HepG2 (cell line): ENCODE data around the gene CNTN4. TPM values are rescaled to one million over a fixed set of nuclear protein-coding genes. Genes with fewer than 3 reads are reported as not detected.

Source experiments
- ATAC-seq: fragments of 200-7000 bp; cut with Tn5 transposase; 3 replicates; pipeline ENCODE4 v1.9.1; 2020; ENCODE audit warnings: mild to moderate bottlenecking, moderate library complexity
- BruUV-seq: library from RNA; stranded (reverse); fragments of 400-500 nt; replicated peaks from 2 replicates; lab custom pipeline; 2021; lab: Mats Ljungman, UMichigan
- CTCF ChIA-PET: fragments of 300-600 bp; formaldehyde crosslinking; extraction: SDS; loops from one replicate; lab custom pipeline; 2021; ENCODE audit warnings: low total read pairs, inconsistent platforms, low intra/inter-chr PET ratio; lab: Yijun Ruan, JAX
- POLR2A ChIA-PET: fragments of 350-600 bp; sonication (Branson Sonifier 250); formaldehyde crosslinking; loops from one replicate; lab custom pipeline; 2020; ENCODE audit warnings: antibody characterized with exemption, inconsistent platforms; lab: Yijun Ruan, JAX
- DNase-seq: peaks from one replicate; pipeline ENCODE4 v3.0.0-alpha.2; 2015; ENCODE audit warnings: low spot score
- FAIRE-seq: peaks from 3 replicates; lab custom pipeline; 2011; peaks lifted over from hg19 to GRCh38; lab: Jason Lieb, UNC
- H2AFZ ChIP-seq: one replicate; pipeline ENCODE4 v1.6.1; 2011; ENCODE audit warnings: low read length, inconsistent platforms
- H3K27ac ChIP-seq: fragments of 300-600 bp; 3 replicates; pipeline ENCODE4 v1.8.0; 2011; ENCODE audit warnings: mixed run types, mild to moderate bottlenecking, mixed read lengths, low read length, inconsistent platforms; ENCODE audit not compliant: insufficient read depth; ENCODE audit errors: extremely low read length
- H3K27me3 ChIP-seq, 2 experiments: fragments of 200-600 bp in 1 of 2; 2 replicates in 1 of 2; 3 replicates in 1 of 2; pipeline versions ENCODE4 v1.6.0 to v1.8.0; 2011; ENCODE audit warnings: low read length in 2 of 2, mild to moderate bottlenecking in 2 of 2, moderate library complexity in 2 of 2, inconsistent platforms in 1 of 2; ENCODE audit not compliant: insufficient read depth in 2 of 2, control insufficient read depth in 1 of 2
- H3K36me3 ChIP-seq, 2 experiments: fragments of 200-600 bp in 1 of 2; replicated peaks in 1 of 2; 2 replicates in 1 of 2; 3 replicates in 1 of 2; pipeline versions ENCODE4 v1.5.1 to v1.8.0; 2011; ENCODE audit warnings: low read length in 2 of 2, inconsistent platforms in 1 of 2; ENCODE audit not compliant: insufficient read depth in 2 of 2, control insufficient read depth in 1 of 2
- H3K4me1 ChIP-seq: 2 replicates; pipeline ENCODE4 v1.5.1; 2012; ENCODE audit warnings: low read length, inconsistent platforms; ENCODE audit not compliant: insufficient read depth
- H3K4me2 ChIP-seq: 2 replicates; pipeline ENCODE4 v1.6.0; 2011; ENCODE audit warnings: low read depth, low read length, inconsistent platforms
- H3K4me3 ChIP-seq, 3 experiments: fragments of 200-600 bp in 1 of 3; sonication (generic), shearing (Covaris generic) in 1 of 3; replicated peaks in 1 of 3; 2 replicates each; pipeline ENCODE4 v1.5.1; 2011 to 2016; ENCODE audit warnings: low read length in 3 of 3, inconsistent platforms in 2 of 3, low read depth in 2 of 3, mild to moderate bottlenecking in 2 of 3, control low read depth in 1 of 3, mixed read lengths in 1 of 3; ENCODE audit not compliant: insufficient read depth in 1 of 3
- H3K79me2 ChIP-seq: one replicate; pipeline ENCODE4 v1.6.1; 2011; ENCODE audit warnings: low read length, inconsistent platforms; ENCODE audit not compliant: insufficient read depth
- H3K9ac ChIP-seq: 2 replicates; pipeline ENCODE4 v1.6.0; 2011; ENCODE audit warnings: mild to moderate bottlenecking, low read depth, low read length, inconsistent platforms; ENCODE audit not compliant: insufficient read depth
- H3K9me3 ChIP-seq: 2 replicates; pipeline ENCODE4 v1.5.1; 2012; ENCODE audit warnings: mild to moderate bottlenecking, low read length
- H4K20me1 ChIP-seq: 2 replicates; pipeline ENCODE4 v1.6.0; 2011; ENCODE audit warnings: inconsistent platforms, mild to moderate bottlenecking, low read length, moderate library complexity; ENCODE audit not compliant: insufficient read depth
- TBX2 ChIP-seq: sonication (generic); formaldehyde crosslinking; IDR thresholded peaks from 2 replicates; pipeline ENCODE4 v1.5.0; 2020; ENCODE audit warnings: missing genetic modification reagents, mild to moderate bottlenecking, borderline replicate concordance
- ZNF512 ChIP-seq: sonication (generic); formaldehyde crosslinking; IDR thresholded peaks from 2 replicates; pipeline ENCODE4 v1.4.0; 2020; ENCODE audit warnings: mild to moderate bottlenecking, missing genetic modification reagents
- ZNF7 ChIP-seq: IDR thresholded peaks from 2 replicates; pipeline ENCODE4 v1.6.1; 2016; ENCODE audit warnings: missing biosample characterization, missing genetic modification reagents
- ZNF75D ChIP-seq: sonication (generic); formaldehyde crosslinking; IDR thresholded peaks from 2 replicates; pipeline ENCODE4 v1.8.1; 2023; ENCODE audit warnings: missing genetic modification reagents, mild to moderate bottlenecking, borderline replicate concordance
- WGBS: methylation state at CpG from one replicate; pipeline ENCODE4 v1.1.6; 2017; ENCODE audit warnings: low lambda C conversion rate; 5-methylcytosine and 5-hydroxymethylcytosine counted together
- in situ Hi-C: cut with HindIII; loops from 2 replicates; pipeline ENCODE4 v1.10.0; 2017; ENCODE audit warnings: low pct_unique_long_range_greater_than_20kb; ENCODE audit not compliant: extremely low pct_ligation_motif_present
- intact Hi-C: fragments of 100-400 bp; cut with micrococcal nuclease; formaldehyde crosslinking; loops from one replicate; pipeline ENCODE4 v1.10.0; 2022; ENCODE audit not compliant: unreplicated experiment
- polyA plus RNA-seq, 8 experiments: library from polyadenylated mRNA; depleted of rRNA in 3 of 8; stranded (reverse) in 7 of 8; unstranded in 1 of 8; fragments of >200 nt; fragmentation: Illumina TruSeq in 4 of 8; extraction: Trizol in 4 of 8; gene quantifications; 2 replicates each; pipeline versions ENCODE4 v1.2.1 to v1.2.3, GENCODE V29; 2011 to 2016; ENCODE audit warnings: low read depth in 4 of 8, missing spikeins in 1 of 8, mixed read lengths in 1 of 8; ENCODE audit not compliant: insufficient read depth in 1 of 8
- total RNA-seq, 5 experiments: library from RNA; depleted of rRNA; stranded (reverse); fragments of >200 nt; fragmentation: Illumina TruSeq; extraction: Trizol; gene quantifications; 2 replicates each; pipeline ENCODE4 v1.2.3, GENCODE V29; 2016; ENCODE audit warnings: low read depth in 1 of 5
- TF ChIP-seq, protein P1 (sequence below): sonication (generic); formaldehyde crosslinking; IDR thresholded peaks from 2 replicates; pipeline ENCODE4 v1.5.1; 2020; ENCODE audit warnings: mild to moderate bottlenecking, missing genetic modification reagents, borderline replicate concordance

CNTN4 gene
- total and polyA plus RNA-seq, 2 of the 13 experiments (the other 11 are each of a cell fraction or from before 2014, with no cell fraction given) = 0.01 to 0.13 TPM

GRCh38 chr3:2266606-2267005, 167.9 kb downstream of the CNTN4 start:
- Histone ChIP-seq H3K27me3 (no peaks in the 10 kb centered on the region), H3K4me2 (no peak overlapping the region), H3K27ac (no peak overlapping the region), H4K20me1 (no peaks in the 10 kb centered on the region), H3K4me3 (no peak overlapping the region), H3K4me1 (no peaks in the 10 kb centered on the region), H3K79me2 (no peaks in the 10 kb centered on the region), H2AFZ (no peak overlapping the region), H3K36me3 (no peaks in the 10 kb centered on the region), H3K9ac (no peak overlapping the region), H3K9me3 (peaks cover 63% of the 10 kb centered on the region)
- POLR2A ChIA-PET = no interaction called here
- CTCF ChIA-PET = no interaction called here
- no peak for FAIRE-seq
- in situ Hi-C loops = no loop called here
- no peak for DNase-seq
- no peak for ATAC-seq
- 11% methylated on average over 1 of the region's 1 CpG for WGBS
- intact Hi-C loops = no loop called here
- TF ChIP-seq, protein P1, sequence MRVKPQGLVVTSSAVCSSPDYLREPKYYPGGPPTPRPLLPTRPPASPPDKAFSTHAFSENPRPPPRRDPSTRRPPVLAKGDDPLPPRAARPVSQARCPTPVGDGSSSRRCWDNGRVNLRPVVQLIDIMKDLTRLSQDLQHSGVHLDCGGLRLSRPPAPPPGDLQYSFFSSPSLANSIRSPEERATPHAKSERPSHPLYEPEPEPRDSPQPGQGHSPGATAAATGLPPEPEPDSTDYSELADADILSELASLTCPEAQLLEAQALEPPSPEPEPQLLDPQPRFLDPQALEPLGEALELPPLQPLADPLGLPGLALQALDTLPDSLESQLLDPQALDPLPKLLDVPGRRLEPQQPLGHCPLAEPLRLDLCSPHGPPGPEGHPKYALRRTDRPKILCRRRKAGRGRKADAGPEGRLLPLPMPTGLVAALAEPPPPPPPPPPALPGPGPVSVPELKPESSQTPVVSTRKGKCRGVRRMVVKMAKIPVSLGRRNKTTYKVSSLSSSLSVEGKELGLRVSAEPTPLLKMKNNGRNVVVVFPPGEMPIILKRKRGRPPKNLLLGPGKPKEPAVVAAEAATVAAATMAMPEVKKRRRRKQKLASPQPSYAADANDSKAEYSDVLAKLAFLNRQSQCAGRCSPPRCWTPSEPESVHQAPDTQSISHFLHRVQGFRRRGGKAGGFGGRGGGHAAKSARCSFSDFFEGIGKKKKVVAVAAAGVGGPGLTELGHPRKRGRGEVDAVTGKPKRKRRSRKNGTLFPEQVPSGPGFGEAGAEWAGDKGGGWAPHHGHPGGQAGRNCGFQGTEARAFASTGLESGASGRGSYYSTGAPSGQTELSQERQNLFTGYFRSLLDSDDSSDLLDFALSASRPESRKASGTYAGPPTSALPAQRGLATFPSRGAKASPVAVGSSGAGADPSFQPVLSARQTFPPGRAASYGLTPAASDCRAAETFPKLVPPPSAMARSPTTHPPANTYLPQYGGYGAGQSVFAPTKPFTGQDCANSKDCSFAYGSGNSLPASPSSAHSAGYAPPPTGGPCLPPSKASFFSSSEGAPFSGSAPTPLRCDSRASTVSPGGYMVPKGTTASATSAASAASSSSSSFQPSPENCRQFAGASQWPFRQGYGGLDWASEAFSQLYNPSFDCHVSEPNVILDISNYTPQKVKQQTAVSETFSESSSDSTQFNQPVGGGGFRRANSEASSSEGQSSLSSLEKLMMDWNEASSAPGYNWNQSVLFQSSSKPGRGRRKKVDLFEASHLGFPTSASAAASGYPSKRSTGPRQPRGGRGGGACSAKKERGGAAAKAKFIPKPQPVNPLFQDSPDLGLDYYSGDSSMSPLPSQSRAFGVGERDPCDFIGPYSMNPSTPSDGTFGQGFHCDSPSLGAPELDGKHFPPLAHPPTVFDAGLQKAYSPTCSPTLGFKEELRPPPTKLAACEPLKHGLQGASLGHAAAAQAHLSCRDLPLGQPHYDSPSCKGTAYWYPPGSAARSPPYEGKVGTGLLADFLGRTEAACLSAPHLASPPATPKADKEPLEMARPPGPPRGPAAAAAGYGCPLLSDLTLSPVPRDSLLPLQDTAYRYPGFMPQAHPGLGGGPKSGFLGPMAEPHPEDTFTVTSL = no peak
- TF ChIP-seq ZNF512 (no peak), TBX2 (CRISPR knock-in tag) (no peak), ZNF75D (no peak), ZNF7 (no peak)
- BruUV-seq = no TSS peak
